GM18498 (cell line): Measurements from ENCODE around the gene FRMD3.
A peak's percentile ranks its signal among the peaks of the same experiment; 100 is the strongest.

Experiments
- ATAC-seq: cut with Tn5 transposase; IDR thresholded peaks from one replicate; pipeline ENCODE4 v1.9.1; 2021; ENCODE audit warnings: mild to moderate bottlenecking, moderate library complexity; ENCODE audit not compliant: unreplicated experiment

FRMD3 gene

DNA sequence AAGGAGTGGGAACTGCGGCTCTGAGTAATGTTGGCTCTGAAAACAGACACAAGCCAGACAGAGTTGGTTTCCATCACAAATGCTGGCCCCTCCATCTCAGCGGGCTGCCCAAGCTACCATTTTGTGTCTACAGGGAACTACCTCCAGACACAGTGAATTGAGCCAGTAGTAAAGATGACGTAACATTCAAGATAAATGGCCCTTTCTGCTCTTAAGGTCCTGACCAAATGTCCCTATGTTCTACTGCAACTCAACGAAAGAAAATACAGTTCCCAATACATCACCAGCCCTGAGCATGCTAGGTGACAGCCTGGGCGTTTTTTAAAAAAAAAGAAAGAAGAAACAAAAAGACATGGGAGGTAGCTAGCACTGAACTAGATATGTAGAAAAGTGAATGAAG lies 247.5 kb downstream of the FRMD3 start:
- no peak for ATAC-seq

- no peak for ATAC-seq
Observed at GRCh38 chr9:83287021-83287420, 251.2 kb downstream of the FRMD3 start.

DNA sequence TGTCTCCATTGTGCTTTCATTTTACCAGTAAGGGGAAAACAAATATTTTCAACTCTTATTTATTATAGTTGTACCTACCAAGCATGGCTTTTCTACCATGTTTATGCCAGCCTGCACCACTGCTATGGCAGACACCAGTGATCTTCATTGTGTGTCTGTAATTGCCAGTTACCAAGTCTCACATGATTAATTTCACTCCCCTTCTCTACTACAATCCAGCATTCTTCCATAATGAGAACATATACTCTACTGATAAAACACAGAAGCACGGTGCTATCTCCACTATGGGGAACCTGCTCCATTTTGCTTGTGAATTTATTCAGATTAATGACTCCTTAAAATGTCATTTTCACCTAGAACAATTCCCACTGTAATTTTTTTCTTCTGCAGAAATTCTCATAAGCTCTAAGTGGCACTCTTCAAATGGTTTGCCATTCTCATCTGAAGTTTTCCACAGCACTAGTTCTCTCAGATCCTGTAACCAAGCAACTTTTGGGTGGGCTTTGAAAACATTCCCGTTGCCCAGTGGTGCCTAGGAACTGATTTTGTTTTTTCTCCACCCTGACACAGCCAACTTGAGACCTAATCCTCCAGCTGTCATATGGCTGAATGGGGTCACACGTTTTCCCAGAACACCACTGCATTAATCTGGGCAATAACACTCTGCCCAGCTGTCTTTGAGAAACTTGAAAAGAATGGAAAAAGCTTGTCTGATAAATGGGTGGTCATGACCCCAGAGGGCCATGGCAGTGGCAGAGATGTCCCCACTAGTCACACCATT lies 252.6 kb downstream of the FRMD3 start:
- ATAC-seq, result no peak

- ATAC-seq, result no peak
Observed at GRCh38 chr9:83284746-83285145, 253.5 kb downstream of the FRMD3 start.

- ATAC-seq, result no peak
Observed at GRCh38 chr9:83283528-83283927, 254.7 kb downstream of the FRMD3 start.

- ATAC-seq, result peak; percentile 58
Observed at GRCh38 chr9:83281306-83282255, 256.6 kb downstream of the FRMD3 start.

DNA sequence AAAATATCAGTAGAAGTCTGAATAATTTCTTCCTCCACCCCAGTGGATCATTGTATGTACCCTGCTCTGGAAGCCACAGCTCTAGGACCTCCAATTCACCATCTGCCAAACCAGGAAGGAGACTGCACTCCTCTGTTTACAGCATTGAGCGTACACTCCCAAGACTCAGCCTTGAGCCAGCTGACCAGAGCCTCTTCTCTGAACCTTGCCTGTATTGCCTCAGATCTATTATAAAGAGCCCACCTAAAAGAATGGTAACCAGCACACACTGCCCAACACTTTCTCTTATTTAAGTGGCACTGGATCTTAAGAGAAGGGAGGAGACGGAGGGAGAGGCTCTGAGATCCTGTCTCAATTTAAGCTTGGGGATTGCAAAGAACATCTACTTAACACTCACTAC lies 257.4 kb downstream of the FRMD3 start:
- ATAC-seq, result peak; percentile 23

GRCh38 chr9:83280268-83280667 lies 257.9 kb downstream of the FRMD3 start:
- peak; percentile 59 for ATAC-seq

DNA sequence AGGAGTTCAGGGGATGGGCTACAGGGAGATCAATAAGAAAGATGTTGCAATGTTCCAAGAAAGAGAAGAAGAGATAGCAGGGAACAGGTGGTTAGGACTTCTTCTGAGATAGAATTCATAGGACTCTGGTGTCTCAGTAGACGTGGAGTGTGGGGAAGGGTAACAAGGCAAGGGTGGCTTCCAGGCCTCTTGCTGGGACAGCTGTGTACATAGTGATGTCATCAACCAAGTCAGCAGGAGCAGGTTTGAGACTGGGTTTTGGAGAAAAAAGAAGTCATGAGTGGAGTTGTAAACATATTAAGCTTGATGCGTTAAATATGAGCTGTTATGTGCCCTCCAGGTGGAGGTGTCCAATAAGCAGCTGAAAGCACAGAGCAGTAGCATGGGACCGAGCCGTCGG lies 263.4 kb downstream of the FRMD3 start:
- no peak for ATAC-seq

DNA sequence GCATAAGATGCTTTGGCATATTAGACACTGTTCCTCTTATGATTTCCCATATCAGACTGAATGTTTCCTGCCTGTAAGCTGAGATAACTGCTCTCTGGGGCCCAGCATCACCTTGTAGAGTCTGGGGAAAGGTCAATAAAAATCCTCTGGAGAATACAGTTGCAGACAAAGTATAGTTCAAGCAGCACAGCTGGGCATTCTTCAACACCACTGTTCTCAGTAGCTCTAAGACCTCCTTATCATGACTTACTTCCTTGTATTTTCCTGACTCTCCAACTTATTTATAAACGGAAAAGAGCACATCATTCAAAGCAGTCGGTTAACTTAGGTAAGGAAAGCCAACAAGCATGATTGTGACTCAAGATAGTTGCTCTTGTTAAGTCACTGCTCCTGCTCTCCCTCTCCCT lies 266.5 kb downstream of the FRMD3 start:
- ATAC-seq, result no peak

DNA sequence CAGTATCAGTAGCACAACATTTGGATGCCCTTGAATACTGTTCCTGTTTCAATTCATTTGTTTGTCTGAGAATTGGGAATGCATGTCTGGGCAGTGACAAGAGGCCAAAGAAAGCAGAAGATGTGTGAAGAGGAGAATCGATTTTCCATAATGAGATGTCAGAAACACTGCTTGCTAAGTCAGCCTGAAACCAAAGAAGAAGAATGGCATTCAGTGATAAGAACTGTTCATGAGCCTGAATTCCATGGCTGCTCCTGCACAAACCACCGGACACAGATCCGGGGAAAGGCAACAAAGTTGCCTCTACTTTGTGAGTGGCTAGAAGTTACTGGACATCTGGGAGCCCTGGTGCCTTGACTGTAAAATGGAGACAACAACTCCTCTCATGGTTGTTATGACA lies 268.1 kb downstream of the FRMD3 start:
- no peak for ATAC-seq

DNA sequence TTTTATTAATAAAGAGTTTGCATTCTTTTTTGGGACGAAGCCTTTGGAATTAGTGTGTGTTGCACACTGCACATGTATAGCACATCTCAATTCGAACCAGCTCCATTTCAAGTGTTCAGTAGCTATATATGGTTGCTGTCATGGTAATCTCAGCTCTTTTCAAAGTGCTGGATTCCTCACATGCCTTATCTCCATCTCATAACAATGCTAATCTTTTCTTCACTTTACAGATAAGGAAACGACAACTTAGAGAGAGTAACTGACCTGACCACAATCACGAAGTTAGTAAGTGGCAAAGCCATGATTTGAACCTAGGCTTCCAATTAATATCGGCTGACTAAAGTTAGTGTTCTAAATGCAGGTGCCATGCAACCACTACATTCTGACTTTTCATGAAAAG lies 270.5 kb downstream of the FRMD3 start:
- no peak for ATAC-seq

- no peak for ATAC-seq
Observed at GRCh38 chr9:83266666-83267496, 271.3 kb downstream of the FRMD3 start.

DNA sequence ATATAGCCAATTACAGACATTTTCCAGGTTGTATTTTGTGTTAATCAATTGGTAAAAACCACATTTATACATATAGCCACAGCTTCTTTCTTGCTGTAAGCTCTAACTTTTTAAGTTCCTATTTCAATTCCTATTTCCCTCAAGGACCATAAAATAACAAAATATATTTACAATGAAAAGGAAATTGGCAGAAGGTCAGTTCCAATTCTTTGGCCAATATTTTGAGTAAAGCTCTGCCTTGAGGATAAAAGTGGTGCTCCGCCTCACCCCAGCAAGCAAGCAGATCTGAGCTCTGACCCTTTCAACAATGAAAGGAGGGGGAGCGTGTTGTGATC lies 271.9 kb downstream of the FRMD3 start:
- no peak for ATAC-seq

DNA sequence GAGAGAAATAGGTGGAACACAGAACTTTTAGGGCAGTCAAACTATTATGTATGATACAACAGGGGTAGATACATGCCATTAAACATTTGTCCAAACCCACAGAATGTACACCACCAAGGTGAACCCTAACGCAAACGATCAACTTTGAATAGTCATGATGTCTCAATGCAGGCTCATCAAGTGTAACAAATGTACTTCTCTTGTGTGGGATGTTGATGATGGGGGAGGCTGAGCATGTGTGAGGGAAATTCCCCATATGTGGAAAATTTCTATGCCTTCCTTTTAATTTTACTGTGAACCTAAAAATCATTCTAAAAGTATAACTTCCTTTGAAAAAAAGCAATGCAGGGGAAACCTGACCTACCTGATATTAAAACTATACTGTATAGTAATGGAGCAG lies 273.9 kb downstream of the FRMD3 start:
- ATAC-seq, result no peak

DNA sequence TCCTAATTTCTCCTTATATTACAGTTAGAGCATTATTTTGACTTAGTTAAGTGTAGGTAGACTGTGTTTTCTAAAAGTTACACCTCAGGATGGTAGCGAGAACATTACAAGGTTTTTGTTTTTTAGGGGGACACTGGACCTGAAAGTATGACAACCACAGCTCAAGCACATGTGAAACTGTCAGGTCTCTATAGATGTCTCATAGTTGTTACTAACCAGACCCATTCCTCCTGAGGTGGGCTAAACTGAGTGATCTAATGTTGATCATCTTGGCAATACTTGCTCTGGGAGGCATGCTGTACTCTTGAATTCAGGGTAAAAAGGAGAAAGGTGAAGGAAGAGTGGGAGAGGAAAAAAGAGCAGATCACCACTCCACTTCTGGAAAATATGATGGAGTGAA lies 278.6 kb downstream of the FRMD3 start:
- no peak for ATAC-seq

DNA sequence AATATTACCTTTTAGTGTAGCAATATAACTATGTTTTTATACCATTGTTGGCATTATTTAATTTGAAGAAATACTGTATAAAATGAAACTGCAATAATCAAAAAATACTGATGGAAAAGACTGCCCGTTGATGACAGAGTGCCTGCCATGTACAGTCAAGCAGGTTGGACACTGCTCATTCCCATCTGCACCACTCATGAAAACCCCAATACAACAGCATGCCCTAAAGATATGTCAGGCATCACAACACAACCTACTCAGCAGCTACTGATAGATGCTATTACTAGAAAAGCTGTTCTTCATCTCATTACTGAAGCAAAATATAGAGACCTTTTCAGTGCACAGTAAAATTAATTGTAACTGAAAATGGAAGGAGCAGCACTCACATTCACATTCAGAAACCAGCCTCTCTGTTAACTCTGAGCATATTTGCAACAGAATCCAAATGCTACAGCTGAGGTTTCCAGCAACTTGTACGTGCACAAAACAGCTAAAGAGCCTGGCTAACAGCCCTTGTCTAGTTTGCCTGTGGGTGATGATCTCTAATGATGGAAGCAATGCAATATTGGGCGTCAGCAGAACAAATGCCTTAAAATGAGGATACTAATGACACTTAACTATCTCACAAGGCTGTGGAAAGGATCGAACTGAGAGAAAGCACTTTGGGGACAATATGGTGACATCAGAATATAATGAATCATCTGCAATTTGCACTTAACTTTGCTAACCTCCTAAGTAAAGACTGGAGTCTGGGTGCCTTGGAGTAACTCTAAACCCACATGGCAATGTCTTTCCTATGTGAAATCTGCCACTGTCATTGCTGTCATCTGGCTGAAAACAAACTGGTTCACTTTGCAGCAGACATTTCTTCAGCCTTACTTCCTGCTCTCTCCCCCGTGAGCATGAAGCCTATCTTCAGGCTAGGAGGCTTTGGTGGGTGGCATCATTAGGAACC lies 280.0 kb downstream of the FRMD3 start:
- no peak for ATAC-seq

- ATAC-seq, result peak; percentile 56
Observed at GRCh38 chr9:83247732-83248131, 290.5 kb downstream of the FRMD3 start.

GRCh38 chr9:83245979-83246659 lies 292.1 kb downstream of the FRMD3 start:
- no peak for ATAC-seq

DNA sequence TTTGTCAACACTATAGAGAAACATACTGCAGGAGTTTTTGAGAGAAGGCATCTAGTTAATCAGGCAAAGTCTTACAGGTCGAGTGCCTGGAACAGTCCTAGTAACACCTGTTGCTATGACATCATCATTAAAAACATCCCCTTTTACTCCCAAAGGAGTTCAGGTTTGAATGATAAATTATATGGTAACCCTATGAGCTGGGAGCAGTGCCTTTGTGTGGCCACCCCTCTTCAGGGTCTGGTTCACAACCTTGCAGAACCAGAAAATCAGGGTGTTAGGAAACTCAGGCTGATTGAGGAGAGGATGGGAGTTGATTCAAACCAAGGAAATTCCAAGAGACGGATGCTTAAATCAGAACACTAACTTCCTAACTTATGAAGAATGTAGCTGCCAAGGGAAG lies 296.1 kb downstream of the FRMD3 start:
- no peak for ATAC-seq
